HCT116 (cell line): Measurements from ENCODE around the gene GUK1.

Experiments used
- EGR1 ChIP-seq: IDR thresholded peaks from 2 replicates; pipeline ENCODE4 v1.6.1; 2012; ENCODE audit warnings: low read depth
- ELF1 ChIP-seq: IDR thresholded peaks from 2 replicates; pipeline ENCODE4 v1.6.1; 2012; ENCODE audit warnings: low read depth, borderline replicate concordance
- EZH2 ChIP-seq: fragments of 200-600 bp; sonication (generic); IDR thresholded peaks from 2 replicates; pipeline ENCODE4 v1.6.1; 2017; ENCODE audit warnings: antibody characterized with exemption, mixed run types
- FOSL1 ChIP-seq: IDR thresholded peaks from 2 replicates; pipeline ENCODE4 v1.6.1; 2012; ENCODE audit warnings: low read depth
- POLR2A ChIP-seq: IDR thresholded peaks from 2 replicates; pipeline ENCODE4 v1.7.0; 2011; ENCODE audit warnings: borderline replicate concordance; ENCODE audit not compliant: insufficient read depth, insufficient read length; ENCODE audit errors: extremely low read depth
- POLR2AphosphoS5 ChIP-seq: IDR thresholded peaks from 2 replicates; pipeline ENCODE4 v1.6.1; 2011; ENCODE audit warnings: mild to moderate bottlenecking, low read depth, low read length, moderate library complexity
- RAD21 ChIP-seq: IDR thresholded peaks from 2 replicates; pipeline ENCODE4 v1.6.1; 2012; ENCODE audit warnings: low read depth, mild to moderate bottlenecking
- TCF7L2 ChIP-seq: IDR thresholded peaks from 2 replicates; pipeline ENCODE4 v1.7.0; 2011; ENCODE audit warnings: borderline replicate concordance, inconsistent platforms; ENCODE audit not compliant: insufficient read depth, insufficient read length; ENCODE audit errors: extremely low read depth
- ZNF274 ChIP-seq: fragments of 200-500 bp; sonication (Bioruptor generic); IDR thresholded peaks from 2 replicates; pipeline ENCODE4 v1.6.1; 2014; ENCODE audit warnings: mild to moderate bottlenecking, low read depth, low read length, inconsistent platforms
- TF ChIP-seq, protein P1 (sequence below), 3 experiments: fragments of 200-600 bp in 1 of 3; sonication (generic) in 1 of 3; IDR thresholded peaks in 2 of 3; conservative IDR thresholded peaks in 1 of 3; 2 replicates each; pipeline ENCODE4 v1.5.1; 2012 to 2017; ENCODE audit warnings: low read depth in 2 of 3, low read length in 2 of 3, antibody characterized with exemption in 1 of 3, borderline replicate concordance in 1 of 3, control low read depth in 1 of 3, mild to moderate bottlenecking in 1 of 3, mixed read lengths in 1 of 3, mixed run types in 1 of 3, moderate library complexity in 1 of 3; ENCODE audit not compliant: insufficient read depth in 1 of 3
- TF ChIP-seq, protein P2 (sequence below): IDR thresholded peaks from 2 replicates; pipeline ENCODE4 v1.6.1; 2011; ENCODE audit warnings: mild to moderate bottlenecking, low read length, moderate library complexity; ENCODE audit not compliant: insufficient replicate concordance; ENCODE audit errors: extremely low read depth

DNA sequence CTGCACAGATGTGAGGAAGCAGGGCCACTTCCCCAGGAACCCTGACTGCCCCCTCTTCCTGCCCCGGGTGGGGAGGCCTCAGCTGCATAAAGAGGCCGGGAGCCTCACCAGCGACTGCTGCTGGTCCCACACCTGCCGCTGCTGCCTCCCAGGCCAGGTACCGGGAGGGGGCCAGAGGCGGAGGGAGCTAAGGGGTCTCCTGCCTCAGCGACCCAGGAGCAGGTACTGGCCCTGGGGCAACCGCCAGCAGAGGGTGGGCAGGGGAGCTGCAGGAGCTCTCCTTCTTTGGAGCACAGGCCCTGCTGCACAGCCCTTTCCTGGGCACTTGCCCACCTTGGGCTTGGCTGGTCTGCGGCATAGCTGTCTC lies 16.4 kb downstream of the GUK1 start:
- TF ChIP-seq POLR2AphosphoS5, result no peak
- TF ChIP-seq, protein P1, sequence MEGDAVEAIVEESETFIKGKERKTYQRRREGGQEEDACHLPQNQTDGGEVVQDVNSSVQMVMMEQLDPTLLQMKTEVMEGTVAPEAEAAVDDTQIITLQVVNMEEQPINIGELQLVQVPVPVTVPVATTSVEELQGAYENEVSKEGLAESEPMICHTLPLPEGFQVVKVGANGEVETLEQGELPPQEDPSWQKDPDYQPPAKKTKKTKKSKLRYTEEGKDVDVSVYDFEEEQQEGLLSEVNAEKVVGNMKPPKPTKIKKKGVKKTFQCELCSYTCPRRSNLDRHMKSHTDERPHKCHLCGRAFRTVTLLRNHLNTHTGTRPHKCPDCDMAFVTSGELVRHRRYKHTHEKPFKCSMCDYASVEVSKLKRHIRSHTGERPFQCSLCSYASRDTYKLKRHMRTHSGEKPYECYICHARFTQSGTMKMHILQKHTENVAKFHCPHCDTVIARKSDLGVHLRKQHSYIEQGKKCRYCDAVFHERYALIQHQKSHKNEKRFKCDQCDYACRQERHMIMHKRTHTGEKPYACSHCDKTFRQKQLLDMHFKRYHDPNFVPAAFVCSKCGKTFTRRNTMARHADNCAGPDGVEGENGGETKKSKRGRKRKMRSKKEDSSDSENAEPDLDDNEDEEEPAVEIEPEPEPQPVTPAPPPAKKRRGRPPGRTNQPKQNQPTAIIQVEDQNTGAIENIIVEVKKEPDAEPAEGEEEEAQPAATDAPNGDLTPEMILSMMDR (IDR thresholded peaks at IDR 0.05 in 2 of 3, conservative IDR thresholded peaks at IDR 0.05 in 1 of 3; ENCODE audit: borderline replicate concordance in 1 of 3, insufficient read depth in 1 of 3, low read depth in 2 of 3, low read length in 2 of 3), result no peak
- TF ChIP-seq RAD21, result no peak
- TF ChIP-seq POLR2A, result no peak
- no peak for TF ChIP-seq EGR1
- no peak for TF ChIP-seq FOSL1
- TF ChIP-seq ZNF274, result no peak
- TF ChIP-seq, protein P2, sequence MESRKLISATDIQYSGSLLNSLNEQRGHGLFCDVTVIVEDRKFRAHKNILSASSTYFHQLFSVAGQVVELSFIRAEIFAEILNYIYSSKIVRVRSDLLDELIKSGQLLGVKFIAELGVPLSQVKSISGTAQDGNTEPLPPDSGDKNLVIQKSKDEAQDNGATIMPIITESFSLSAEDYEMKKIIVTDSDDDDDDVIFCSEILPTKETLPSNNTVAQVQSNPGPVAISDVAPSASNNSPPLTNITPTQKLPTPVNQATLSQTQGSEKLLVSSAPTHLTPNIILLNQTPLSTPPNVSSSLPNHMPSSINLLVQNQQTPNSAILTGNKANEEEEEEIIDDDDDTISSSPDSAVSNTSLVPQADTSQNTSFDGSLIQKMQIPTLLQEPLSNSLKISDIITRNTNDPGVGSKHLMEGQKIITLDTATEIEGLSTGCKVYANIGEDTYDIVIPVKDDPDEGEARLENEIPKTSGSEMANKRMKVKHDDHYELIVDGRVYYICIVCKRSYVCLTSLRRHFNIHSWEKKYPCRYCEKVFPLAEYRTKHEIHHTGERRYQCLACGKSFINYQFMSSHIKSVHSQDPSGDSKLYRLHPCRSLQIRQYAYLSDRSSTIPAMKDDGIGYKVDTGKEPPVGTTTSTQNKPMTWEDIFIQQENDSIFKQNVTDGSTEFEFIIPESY, result no peak
- no peak for TF ChIP-seq TCF7L2
- no peak for TF ChIP-seq EZH2
- TF ChIP-seq ELF1, result no peak
